Prostate gland (tissue), 2 donors: Measurements from ENCODE around the gene PTPRCAP. TPM values are rescaled to one million over a fixed set of nuclear protein-coding genes. Genes with fewer than 3 reads are reported as not detected.

Experiments used
- DNase-seq: peaks from one replicate; pipeline ENCODE4 v3.0.0-alpha.2; 2019; ENCODE audit warnings: low spot score
- H3K27ac ChIP-seq, 2 donors: fragments of 200-600 bp; sonication (generic); 2 replicates each; pipeline ENCODE4 v1.5.1; 2017 to 2019
- H3K27me3 ChIP-seq: fragments of 200-600 bp; sonication (generic); replicated peaks from 2 replicates; pipeline ENCODE4 v1.5.1; 2019; ENCODE audit not compliant: insufficient read depth
- H3K36me3 ChIP-seq, 2 donors: fragments of 200-600 bp; sonication (generic); 1 replicate in 1 of 2; 2 replicates in 1 of 2; pipeline versions ENCODE4 v1.5.1 to v1.8.1; 2017 to 2019
- H3K4me1 ChIP-seq: fragments of 200-600 bp; sonication (generic); replicated peaks from 2 replicates; pipeline ENCODE4 v1.5.1; 2019
- H3K4me3 ChIP-seq, 2 donors: fragments of 200-600 bp; sonication (generic); 2 replicates each; pipeline ENCODE4 v1.5.1; 2017 to 2019
- H3K9me3 ChIP-seq: fragments of 200-600 bp; sonication (generic); 2 replicates; pipeline ENCODE4 v1.5.1; 2017
- POLR2A ChIP-seq: fragments of 450-650 bp; IDR thresholded peaks from one replicate; pipeline ENCODE4 v1.6.1; 2016; ENCODE audit warnings: antibody characterized with exemption, mild to moderate bottlenecking
- POLR2AphosphoS5 ChIP-seq: sonication (generic); formaldehyde crosslinking; IDR thresholded peaks from one replicate; pipeline ENCODE4 v1.6.1; 2017; ENCODE audit warnings: antibody characterized with exemption
- WGBS: methylation state at CpG from one replicate; pipeline ENCODE4 v1.1.5; 2018; 5-methylcytosine and 5-hydroxymethylcytosine counted together
- intact Hi-C: fragments of 100-400 bp; cut with DNase I; formaldehyde crosslinking; loops from one replicate; pipeline ENCODE4 v1.14.2; 2022
- total RNA-seq, 2 donors: library from RNA; depleted of rRNA; stranded (reverse); fragments of >200 nt; gene quantifications; one replicate each; pipeline ENCODE4 v1.1.0, GENCODE V29; 2016
- TF ChIP-seq, protein P1 (sequence below), 4 experiments: fragments of 200-600 bp in 2 of 4; fragments of 450-650 bp in 2 of 4; sonication (generic) in 2 of 4; IDR thresholded peaks; 1 replicate in 3 of 4; 2 replicates in 1 of 4; pipeline ENCODE4 v1.5.1; 2016 to 2019; ENCODE audit warnings: antibody characterized with exemption in 4 of 4, mild to moderate bottlenecking in 2 of 4, moderate library complexity in 2 of 4

PTPRCAP gene
- total RNA-seq, 2 donors from 2014 or later: 2.9 to 5.9 TPM

DNA sequence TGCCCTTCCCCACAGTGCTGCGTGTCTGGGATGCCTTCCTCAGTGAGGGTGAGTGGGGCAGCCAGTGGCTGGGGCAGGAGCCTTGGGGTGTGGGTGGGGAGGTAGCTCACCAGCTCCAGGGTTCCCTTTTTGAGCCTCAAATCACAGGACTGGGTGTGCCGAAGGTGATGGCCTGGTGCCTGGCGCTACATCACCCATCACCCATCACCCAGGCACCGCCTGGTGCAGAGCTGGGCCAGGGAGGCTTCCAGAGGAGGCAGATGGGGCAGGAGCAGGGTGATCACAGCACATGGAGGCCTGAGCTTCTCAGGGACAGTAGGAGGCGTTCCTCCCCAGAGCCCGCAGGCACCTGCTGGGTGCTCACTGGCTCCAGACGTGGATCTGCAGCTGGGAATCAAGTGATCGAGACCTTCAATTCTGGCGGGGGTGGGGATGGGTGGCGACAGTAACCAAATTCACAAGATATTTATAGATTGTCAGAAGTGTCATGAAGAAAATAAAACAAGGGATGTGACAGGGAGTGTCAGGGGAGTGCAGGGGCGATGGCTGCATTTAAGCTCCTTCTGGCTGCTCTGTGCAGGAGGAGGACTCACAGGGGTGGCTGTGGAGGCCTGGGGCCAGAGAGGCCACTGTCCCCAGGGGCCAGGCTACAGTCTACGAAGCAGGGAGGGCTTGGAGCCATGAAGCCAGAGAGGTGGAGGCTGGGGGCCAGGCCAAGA lies 30.4 kb downstream of the PTPRCAP start:
- DNase-seq: no peak
- no peak overlapping the region for H3K27ac ChIP-seq
- H3K9me3 ChIP-seq: no peaks in the 10 kb centered on the region
- no peaks in the 10 kb centered on the region for H3K36me3 ChIP-seq
- H3K27me3 ChIP-seq: no peaks in the 10 kb centered on the region
- no peak overlapping the region for H3K4me3 ChIP-seq
- H3K4me1 ChIP-seq: no peaks in the 10 kb centered on the region
- TF ChIP-seq POLR2AphosphoS5: no peak
- no peak for TF ChIP-seq POLR2A
- TF ChIP-seq, protein P1, sequence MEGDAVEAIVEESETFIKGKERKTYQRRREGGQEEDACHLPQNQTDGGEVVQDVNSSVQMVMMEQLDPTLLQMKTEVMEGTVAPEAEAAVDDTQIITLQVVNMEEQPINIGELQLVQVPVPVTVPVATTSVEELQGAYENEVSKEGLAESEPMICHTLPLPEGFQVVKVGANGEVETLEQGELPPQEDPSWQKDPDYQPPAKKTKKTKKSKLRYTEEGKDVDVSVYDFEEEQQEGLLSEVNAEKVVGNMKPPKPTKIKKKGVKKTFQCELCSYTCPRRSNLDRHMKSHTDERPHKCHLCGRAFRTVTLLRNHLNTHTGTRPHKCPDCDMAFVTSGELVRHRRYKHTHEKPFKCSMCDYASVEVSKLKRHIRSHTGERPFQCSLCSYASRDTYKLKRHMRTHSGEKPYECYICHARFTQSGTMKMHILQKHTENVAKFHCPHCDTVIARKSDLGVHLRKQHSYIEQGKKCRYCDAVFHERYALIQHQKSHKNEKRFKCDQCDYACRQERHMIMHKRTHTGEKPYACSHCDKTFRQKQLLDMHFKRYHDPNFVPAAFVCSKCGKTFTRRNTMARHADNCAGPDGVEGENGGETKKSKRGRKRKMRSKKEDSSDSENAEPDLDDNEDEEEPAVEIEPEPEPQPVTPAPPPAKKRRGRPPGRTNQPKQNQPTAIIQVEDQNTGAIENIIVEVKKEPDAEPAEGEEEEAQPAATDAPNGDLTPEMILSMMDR (IDR thresholded peaks at IDR 0.05): no peak
- 44% methylated on average over 12 of the region's 12 CpGs for whole genome bisulfite sequencing
- intact Hi-C loops: no loop called here

DNA sequence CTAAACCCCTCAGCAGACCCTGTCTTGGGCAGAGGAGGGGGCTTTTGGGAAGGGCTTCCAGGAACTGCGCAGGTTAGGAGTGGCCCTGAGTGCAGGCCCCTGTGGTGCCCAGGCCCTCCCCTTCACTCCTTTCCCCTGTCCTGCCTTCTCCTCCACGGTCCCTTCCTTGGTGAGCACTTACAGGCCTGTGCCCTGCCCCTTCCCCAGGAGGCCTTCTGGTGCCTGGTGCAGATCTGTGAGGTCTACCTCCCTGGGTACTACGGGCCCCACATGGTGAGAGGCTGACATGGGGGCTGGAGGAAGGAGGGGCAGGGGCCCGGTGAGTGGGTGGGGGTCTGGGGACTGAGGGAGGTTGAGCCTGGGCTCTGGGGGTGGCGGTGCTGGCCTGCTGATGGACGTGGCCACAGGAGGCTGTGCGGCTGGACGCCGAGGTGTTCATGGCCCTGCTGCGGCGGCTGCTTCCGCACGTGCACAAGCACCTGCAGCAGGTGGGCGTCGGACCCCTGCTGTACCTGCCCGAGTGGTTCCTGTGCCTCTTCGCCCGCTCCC lies 31.0 kb downstream of the PTPRCAP start:
- TF ChIP-seq, protein P1 (IDR thresholded peaks at IDR 0.05): no peak
- TF ChIP-seq POLR2AphosphoS5: no peak
- no peak for TF ChIP-seq POLR2A
- Histone ChIP-seq H3K4me3 (no peak overlapping the region), H3K9me3 (no peaks in the 10 kb centered on the region), H3K4me1 (no peaks in the 10 kb centered on the region), H3K36me3 (no peaks in the 10 kb centered on the region), H3K27me3 (no peaks in the 10 kb centered on the region), H3K27ac (no peak overlapping the region)
- 79% methylated on average over 18 of the region's 18 CpGs for WGBS
- no peak for DNase-seq
- intact Hi-C loops: no loop called here

DNA sequence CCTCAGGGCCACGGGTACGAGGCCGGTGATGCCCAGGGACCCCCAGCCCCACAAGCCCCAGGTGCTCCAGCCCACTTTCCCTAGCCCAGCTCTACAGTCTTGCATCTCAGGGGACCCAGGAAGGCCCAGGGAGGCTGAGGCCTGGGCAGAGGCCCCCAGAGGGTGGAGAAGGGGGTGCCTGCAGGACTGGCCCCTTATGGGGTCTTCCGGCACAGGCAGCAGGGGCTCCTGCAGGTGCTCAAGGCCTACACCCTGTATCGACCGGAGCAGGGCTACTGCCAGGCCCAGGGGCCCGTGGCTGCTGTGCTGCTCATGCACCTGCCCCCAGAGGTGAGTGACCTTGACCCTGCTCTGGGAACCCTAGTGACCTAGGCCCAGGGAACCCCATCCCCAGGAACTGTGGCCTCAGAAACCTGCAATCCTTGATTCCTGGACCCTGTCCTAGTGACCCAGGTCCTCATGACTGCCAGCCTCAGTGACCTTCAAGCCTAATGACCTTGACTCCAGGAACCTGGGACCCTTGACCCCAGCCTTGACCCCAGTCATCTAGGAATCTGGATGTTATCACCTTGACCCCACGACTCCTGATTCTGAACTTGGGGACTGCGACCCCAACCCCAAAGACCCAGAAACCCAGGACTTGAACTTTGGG lies 31.7 kb downstream of the PTPRCAP start:
- Histone ChIP-seq H3K36me3 (no peaks in the 10 kb centered on the region), H3K4me1 (peaks cover under 1% of the 10 kb centered on the region)
- intact Hi-C loops: no loop called here

DNA sequence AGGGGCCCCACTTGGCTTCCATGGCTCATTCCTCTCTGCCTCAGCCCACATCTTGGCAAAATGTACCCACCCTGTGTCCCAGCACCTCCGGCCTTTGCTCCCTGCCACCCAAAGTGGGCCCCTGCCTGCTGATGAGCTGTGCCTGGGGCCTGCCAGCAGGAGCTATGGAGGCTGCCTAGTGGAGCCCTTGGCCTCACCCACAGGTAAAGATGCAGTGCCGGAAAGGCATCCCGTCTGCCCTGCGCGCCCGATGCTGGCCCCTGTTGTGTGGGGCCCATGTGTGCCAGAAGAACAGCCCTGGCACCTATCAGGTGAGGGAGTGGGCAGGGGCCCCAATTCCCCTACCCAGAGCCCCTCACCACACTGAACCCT lies 32.3 kb downstream of the PTPRCAP start:
- no peak for TF ChIP-seq POLR2A
- TF ChIP-seq POLR2AphosphoS5: no peak
- TF ChIP-seq, protein P1 (IDR thresholded peaks at IDR 0.05): no peak
- intact Hi-C loops: no loop called here
- no peaks in the 10 kb centered on the region for H3K27me3 ChIP-seq
- H3K4me3 ChIP-seq: no peak overlapping the region
- H3K4me1 ChIP-seq: peaks cover 7% of the 10 kb centered on the region
- no peaks in the 10 kb centered on the region for H3K9me3 ChIP-seq
- H3K36me3 ChIP-seq: no peaks in the 10 kb centered on the region
- no peak overlapping the region for H3K27ac ChIP-seq
- WGBS: 80% methylated on average over 5 of the region's 6 CpGs
- no peak for DNase-seq

More for the DNA sequence above, 31.7 kb downstream of the PTPRCAP start:
- TF ChIP-seq POLR2A (no peak), POLR2AphosphoS5 (no peak)
- TF ChIP-seq, protein P1 (IDR thresholded peaks at IDR 0.05): no peak
- no peak overlapping the region for H3K27ac ChIP-seq
- WGBS: 85% methylated on average over 9 of the region's 9 CpGs
- H3K9me3 ChIP-seq: no peaks in the 10 kb centered on the region
- H3K27me3 ChIP-seq: no peaks in the 10 kb centered on the region
- DNase-seq: no peak
- H3K4me3 ChIP-seq: no peak overlapping the region
